Activated T-helper 2 cell treated with anti-CD3 and anti-CD28 coated beads, Interferon-gamma antibody, Interleukin-2, Interleukin-4, amounts not matched to agents 10 μg/mL and 5 μg/mL and 100 μg/mL, durations not matched to agents 14 hours and 24 hours and 36 hours (primary cell): ENCODE results near the gene TESK2. TPM values are rescaled to one million over a fixed set of nuclear protein-coding genes. Genes with fewer than 3 reads are reported as not detected.

Experiments used
- DNase-seq: peaks from one replicate; pipeline ENCODE4 v3.0.0; 2021; ENCODE audit warnings: low spot score
- H3K27ac Mint-ChIP-seq: one replicate; pipeline ENCODE4 v1.8.0; 2021; ENCODE audit warnings: mixed read lengths
- H3K27me3 Mint-ChIP-seq: one replicate; pipeline ENCODE4 v1.8.0; 2021; ENCODE audit warnings: low read depth, mixed read lengths
- H3K36me3 Mint-ChIP-seq: one replicate; pipeline ENCODE4 v1.8.0; 2021; ENCODE audit warnings: low read depth, mixed read lengths
- H3K4me1 Mint-ChIP-seq: one replicate; pipeline ENCODE4 v1.8.0; 2021; ENCODE audit warnings: low read depth, mixed read lengths
- H3K4me3 Mint-ChIP-seq: one replicate; pipeline ENCODE4 v1.8.0; 2021; ENCODE audit warnings: low read depth, mild to moderate bottlenecking, moderate library complexity, mixed read lengths
- H3K9me3 Mint-ChIP-seq: one replicate; pipeline ENCODE4 v1.8.0; 2021; ENCODE audit warnings: mixed read lengths
- intact Hi-C: fragments of 100-400 bp; cut with micrococcal nuclease; formaldehyde crosslinking; loops from one replicate; pipeline ENCODE4 v1.15.1; 2023
- total RNA-seq: library from RNA; stranded (reverse); gene quantifications from 2 replicates; pipeline ENCODE4 v1.2.3, GENCODE V29; 2022

TESK2 gene
- total RNA-seq, 1 donor from 2014 or later = 2.3 TPM

GRCh38 chr1:45412899-45413298, 78.1 kb downstream of the TESK2 start:
- Mint-ChIP-seq H3K4me3 (no peak overlapping the region), H3K27ac (no peak overlapping the region), H3K36me3 (no peaks in the 10 kb centered on the region)

GRCh38 chr1:45411510-45411899, 79.5 kb downstream of the TESK2 start:
- Mint-ChIP-seq H3K9me3 (no peaks in the 10 kb centered on the region), H3K4me3 (no peak overlapping the region), H3K27me3 (no peaks in the 10 kb centered on the region), H3K4me1 (peaks cover 6% of the 10 kb centered on the region), H3K36me3 (no peaks in the 10 kb centered on the region), H3K27ac (no peak overlapping the region)
- intact Hi-C loops = no loop called here
- no peak for DNase-seq

More at GRCh38 chr1:45412899-45413298, 78.1 kb downstream of the TESK2 start:
- no peaks in the 10 kb centered on the region for H3K9me3 Mint-ChIP-seq
- peaks cover 6% of the 10 kb centered on the region for H3K4me1 Mint-ChIP-seq
- H3K27me3 Mint-ChIP-seq = no peaks in the 10 kb centered on the region
- DNase-seq = no peak
- intact Hi-C loops = no loop called here

- Mint-ChIP-seq H3K27me3 (no peaks in the 10 kb centered on the region), H3K36me3 (no peaks in the 10 kb centered on the region), H3K27ac (no peak overlapping the region), H3K9me3 (no peaks in the 10 kb centered on the region), H3K4me1 (peaks cover 6% of the 10 kb centered on the region), H3K4me3 (no peak overlapping the region)
- intact Hi-C loops = no loop called here
- no peak for DNase-seq
Measured at GRCh38 chr1:45410850-45411509, 80.0 kb downstream of the TESK2 start.

- H3K4me1 Mint-ChIP-seq = peaks cover 6% of the 10 kb centered on the region
- no peaks in the 10 kb centered on the region for H3K9me3 Mint-ChIP-seq
- no peak overlapping the region for H3K4me3 Mint-ChIP-seq
- H3K36me3 Mint-ChIP-seq = no peaks in the 10 kb centered on the region
- DNase-seq = no peak
- no peak overlapping the region for H3K27ac Mint-ChIP-seq
- intact Hi-C loops = no loop called here
- H3K27me3 Mint-ChIP-seq = no peaks in the 10 kb centered on the region
Measured at GRCh38 chr1:45409276-45409675, 81.7 kb downstream of the TESK2 start.

GRCh38 chr1:45407629-45408287, 83.2 kb downstream of the TESK2 start:
- no peaks in the 10 kb centered on the region for H3K27me3 Mint-ChIP-seq
- intact Hi-C loops = no loop called here
- no peak overlapping the region for H3K4me3 Mint-ChIP-seq
- H3K4me1 Mint-ChIP-seq = peaks cover 6% of the 10 kb centered on the region
- no peak overlapping the region for H3K27ac Mint-ChIP-seq
- H3K9me3 Mint-ChIP-seq = no peaks in the 10 kb centered on the region
- no peaks in the 10 kb centered on the region for H3K36me3 Mint-ChIP-seq
- no peak for DNase-seq

- intact Hi-C loops = no loop called here
Measured at GRCh38 chr1:45405636-45406035, 85.3 kb downstream of the TESK2 start.

GRCh38 chr1:45403718-45404117, 87.2 kb downstream of the TESK2 start:
- no peaks in the 10 kb centered on the region for H3K27me3 Mint-ChIP-seq
- no peak overlapping the region for H3K4me3 Mint-ChIP-seq
- H3K27ac Mint-ChIP-seq = no peak overlapping the region
- no peaks in the 10 kb centered on the region for H3K9me3 Mint-ChIP-seq
- intact Hi-C loops = no loop called here
- no peaks in the 10 kb centered on the region for H3K4me1 Mint-ChIP-seq
- H3K36me3 Mint-ChIP-seq = no peaks in the 10 kb centered on the region
- DNase-seq = no peak

More at GRCh38 chr1:45405636-45406035, 85.3 kb downstream of the TESK2 start:
- no peak for DNase-seq
- Mint-ChIP-seq H3K27ac (no peak overlapping the region), H3K9me3 (no peaks in the 10 kb centered on the region), H3K27me3 (no peaks in the 10 kb centered on the region), H3K4me1 (peaks cover 6% of the 10 kb centered on the region), H3K36me3 (no peaks in the 10 kb centered on the region), H3K4me3 (no peak overlapping the region)

- Mint-ChIP-seq H3K4me1 (no peaks in the 10 kb centered on the region), H3K27me3 (no peaks in the 10 kb centered on the region), H3K36me3 (no peaks in the 10 kb centered on the region), H3K27ac (no peak overlapping the region), H3K9me3 (no peaks in the 10 kb centered on the region), H3K4me3 (no peak overlapping the region)
- intact Hi-C loops = no loop called here
- DNase-seq = no peak
Measured at GRCh38 chr1:45403298-45403697, 87.7 kb downstream of the TESK2 start.

- no peak overlapping the region for H3K4me3 Mint-ChIP-seq
- no peaks in the 10 kb centered on the region for H3K36me3 Mint-ChIP-seq
- DNase-seq = no peak
- H3K4me1 Mint-ChIP-seq = no peaks in the 10 kb centered on the region
- intact Hi-C loops = no loop called here
- no peak overlapping the region for H3K27ac Mint-ChIP-seq
- no peaks in the 10 kb centered on the region for H3K9me3 Mint-ChIP-seq
- H3K27me3 Mint-ChIP-seq = no peaks in the 10 kb centered on the region
Measured at GRCh38 chr1:45401524-45401923, 89.4 kb downstream of the TESK2 start.

GRCh38 chr1:45400049-45400448, 90.9 kb downstream of the TESK2 start:
- H3K27ac Mint-ChIP-seq = no peak overlapping the region
- DNase-seq = no peak
- H3K27me3 Mint-ChIP-seq = no peaks in the 10 kb centered on the region
- peaks cover 2% of the 10 kb centered on the region for H3K4me1 Mint-ChIP-seq
- no peaks in the 10 kb centered on the region for H3K36me3 Mint-ChIP-seq
- intact Hi-C loops = no loop called here
- no peak overlapping the region for H3K4me3 Mint-ChIP-seq
- no peaks in the 10 kb centered on the region for H3K9me3 Mint-ChIP-seq

GRCh38 chr1:45397285-45397684, 93.7 kb downstream of the TESK2 start:
- Mint-ChIP-seq H3K4me3 (no peak overlapping the region), H3K4me1 (peaks cover 7% of the 10 kb centered on the region), H3K36me3 (no peaks in the 10 kb centered on the region), H3K9me3 (no peaks in the 10 kb centered on the region), H3K27ac (no peak overlapping the region), H3K27me3 (no peaks in the 10 kb centered on the region)
- DNase-seq = no peak
- intact Hi-C loops = no loop called here

- Mint-ChIP-seq H3K27me3 (no peaks in the 10 kb centered on the region), H3K36me3 (no peaks in the 10 kb centered on the region), H3K27ac (no peak overlapping the region), H3K9me3 (no peaks in the 10 kb centered on the region), H3K4me3 (no peak overlapping the region), H3K4me1 (peaks cover 7% of the 10 kb centered on the region)
- intact Hi-C loops = no loop called here
- no peak for DNase-seq
Measured at GRCh38 chr1:45395582-45395981, 95.4 kb downstream of the TESK2 start.

- no peaks in the 10 kb centered on the region for H3K9me3 Mint-ChIP-seq
- H3K36me3 Mint-ChIP-seq = no peaks in the 10 kb centered on the region
Measured at GRCh38 chr1:45395051-45395450, 95.9 kb downstream of the TESK2 start.

More at GRCh38 chr1:45395051-45395450, 95.9 kb downstream of the TESK2 start:
- H3K27ac Mint-ChIP-seq = no peak overlapping the region
- no peak overlapping the region for H3K4me3 Mint-ChIP-seq
- H3K27me3 Mint-ChIP-seq = no peaks in the 10 kb centered on the region
- peaks cover 7% of the 10 kb centered on the region for H3K4me1 Mint-ChIP-seq
- intact Hi-C loops = no loop called here
- DNase-seq = no peak
